Fibroblast of upper back skin (primary cell): Measurements from ENCODE around the gene PLEKHA6.

Source experiments
- DNase-seq: peaks from one replicate; pipeline ENCODE4 v3.0.0-alpha.2; 2013

The PLEKHA6 gene

DNA sequence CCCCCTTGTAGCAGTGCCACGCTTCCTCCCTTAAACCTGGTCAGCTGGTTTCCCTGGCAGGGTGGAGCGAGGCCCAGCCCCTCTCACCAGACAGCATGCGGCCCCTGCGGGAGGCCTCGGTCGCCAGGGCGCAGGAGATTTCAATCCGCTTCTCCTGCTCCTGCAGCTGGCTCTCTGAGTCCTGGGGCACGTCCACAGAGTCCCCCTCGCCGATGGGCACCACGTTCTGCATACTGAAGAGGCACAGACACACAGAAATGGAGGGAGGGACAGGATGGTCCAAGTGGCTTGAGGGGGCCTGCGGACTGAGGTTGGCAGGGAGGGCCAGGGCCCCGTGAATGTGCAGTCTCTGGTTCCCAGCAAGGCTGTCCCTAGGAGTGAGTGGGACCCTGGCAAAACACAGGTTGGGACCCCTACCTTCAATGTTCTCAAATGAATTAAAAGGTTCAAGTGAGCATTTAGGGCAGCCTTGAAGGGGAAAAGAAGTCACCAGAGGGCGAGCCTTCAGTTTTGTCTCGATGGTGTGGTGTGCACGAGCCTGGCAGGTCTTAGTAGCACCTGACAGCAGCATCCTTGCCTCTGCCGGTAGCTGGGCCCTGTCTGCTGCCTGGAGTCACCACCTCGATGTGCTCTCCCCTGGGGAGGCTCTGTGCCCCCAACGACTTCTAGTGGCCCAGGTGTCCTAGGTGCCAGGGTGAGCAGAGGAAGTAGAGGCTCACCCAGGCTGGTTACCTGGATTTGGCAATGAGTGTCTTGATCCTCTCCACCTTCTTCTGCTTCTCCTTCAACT is 131.5 kb downstream of the PLEKHA6 start:
- DNase-seq = no peak

DNA sequence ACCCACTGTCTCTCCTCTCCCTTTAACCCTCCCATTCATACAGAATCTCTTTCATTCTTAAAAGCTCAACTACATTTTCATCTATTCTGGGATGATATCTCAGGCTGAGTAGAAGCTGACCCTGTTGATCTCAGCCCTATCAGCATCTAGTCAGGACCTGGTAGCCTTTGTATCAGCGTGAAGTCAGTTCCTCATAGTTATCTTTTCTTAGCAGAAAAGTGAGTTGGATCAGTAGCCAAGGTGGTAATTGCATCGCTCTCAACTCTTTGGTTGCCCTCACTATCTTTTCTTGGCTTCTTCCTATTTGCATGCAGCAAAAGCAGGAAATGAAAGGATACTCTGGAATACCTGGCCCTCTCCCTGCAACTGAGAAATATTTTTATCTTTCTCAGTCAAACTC is 132.4 kb downstream of the PLEKHA6 start:
- DNase-seq = no peak

DNA sequence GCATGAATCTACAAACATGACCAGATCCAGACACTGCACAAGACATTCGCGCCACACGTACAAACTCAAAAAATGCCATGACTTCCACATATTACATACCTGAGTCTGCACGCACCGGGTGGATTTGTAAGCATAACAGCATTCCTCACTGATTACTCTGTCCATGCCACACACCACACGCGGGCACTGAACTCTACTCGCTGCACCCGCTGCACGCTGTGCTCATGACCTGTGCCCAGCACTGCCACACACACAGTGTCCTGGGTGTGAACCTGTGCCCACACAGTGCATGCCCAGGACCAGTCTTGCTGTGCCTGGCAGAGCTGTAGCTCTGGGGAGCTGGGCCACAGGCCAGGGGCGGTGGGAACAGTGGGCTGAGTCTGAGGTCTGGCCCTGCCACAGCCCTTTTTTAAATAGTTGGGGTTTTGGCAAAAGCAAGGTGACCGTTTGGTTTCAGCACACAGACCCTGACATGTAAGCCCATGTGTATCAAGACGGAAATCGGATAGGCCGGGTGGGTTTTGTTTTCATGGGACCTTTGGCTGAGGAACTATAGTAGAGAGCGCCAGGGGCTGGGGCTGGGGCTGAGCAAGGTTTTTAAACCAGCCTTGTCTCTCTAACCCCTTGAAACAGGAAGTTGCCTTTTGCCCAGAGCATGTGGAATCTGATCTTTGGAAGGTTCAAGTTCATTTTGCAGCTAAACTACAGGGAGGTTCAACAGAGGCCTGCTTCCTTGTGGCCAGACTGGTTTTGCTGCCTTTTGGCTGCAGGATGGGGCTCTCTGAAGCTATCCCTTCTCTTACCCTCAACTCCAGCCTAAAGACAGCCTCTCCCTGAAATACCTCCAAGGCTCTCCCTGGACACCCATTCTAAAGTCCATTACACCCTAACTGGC is 133.6 kb downstream of the PLEKHA6 start:
- peak; percentile 18 for DNase-seq

DNA sequence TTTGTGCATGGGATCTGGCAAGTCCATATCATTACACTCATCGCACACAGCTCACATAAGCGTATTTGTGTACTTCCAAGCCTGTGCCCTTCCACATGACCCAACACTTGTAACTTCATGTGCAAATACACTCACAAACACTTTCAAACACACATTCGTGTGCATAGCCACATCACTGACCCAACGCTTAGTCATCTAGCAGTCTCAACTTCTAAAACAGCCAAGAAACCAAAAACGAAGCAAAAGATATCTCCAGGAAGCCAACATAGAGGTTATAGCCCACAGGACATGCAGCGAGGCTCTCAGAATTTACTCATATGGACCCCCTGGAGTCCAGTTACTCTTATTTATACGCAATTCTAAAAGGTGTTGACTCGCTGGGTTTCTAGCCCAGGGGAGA is 135.1 kb downstream of the PLEKHA6 start:
- DNase-seq = peak; percentile 37

- DNase-seq = no peak
These were observed 136.4 kb downstream of the PLEKHA6 start for GRCh38 chr1:204223129-204223860.

DNA sequence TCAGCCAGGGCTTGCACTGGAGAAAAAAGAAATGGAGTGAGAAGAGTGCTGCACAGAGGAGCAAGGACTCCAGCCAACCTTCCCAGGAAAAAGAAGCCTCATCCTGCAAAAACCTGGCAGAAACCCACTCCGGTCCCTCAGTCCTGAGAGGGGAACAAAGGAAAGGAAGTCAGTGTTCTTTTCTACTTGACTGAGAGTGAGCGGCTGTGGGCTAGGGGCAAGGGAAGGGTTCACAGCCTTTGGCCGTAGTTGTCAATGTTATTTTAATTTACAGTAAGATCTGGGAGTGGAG is 137.0 kb downstream of the PLEKHA6 start:
- no peak for DNase-seq

GRCh38 chr1:204222006-204222763 is 137.5 kb downstream of the PLEKHA6 start:
- no peak for DNase-seq

GRCh38 chr1:204221271-204221670 is 138.5 kb downstream of the PLEKHA6 start:
- DNase-seq = no peak

DNA sequence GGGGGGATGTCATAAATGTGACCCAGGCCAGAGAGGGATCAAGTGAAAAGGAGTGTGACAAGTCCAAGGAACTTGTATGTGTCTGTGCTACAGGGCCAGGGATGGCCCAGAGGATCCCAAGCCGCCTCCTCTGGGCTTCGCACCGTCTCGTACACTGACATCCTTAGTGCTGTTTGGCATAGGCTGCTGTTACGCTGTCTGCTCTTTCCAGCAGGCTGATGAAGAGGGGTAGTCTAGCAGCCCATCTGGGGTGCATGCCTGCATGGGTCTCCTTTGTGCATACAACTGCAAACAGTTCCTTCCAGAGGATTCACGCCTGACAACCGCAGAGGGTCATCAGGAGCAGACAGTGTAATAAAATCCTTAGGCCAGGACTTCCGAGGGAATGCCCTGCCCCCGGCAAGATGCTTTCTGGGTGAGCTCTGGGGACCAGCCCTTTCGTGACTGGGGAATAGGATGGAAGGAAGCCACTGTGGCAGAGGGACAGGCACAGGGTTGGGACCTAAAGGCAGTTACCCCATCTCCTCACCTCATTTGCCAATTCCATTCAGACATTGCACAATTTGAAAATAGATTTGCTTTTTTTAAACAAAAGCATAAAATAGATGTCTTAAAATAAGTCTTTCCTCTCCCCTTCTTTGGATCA is 139.6 kb downstream of the PLEKHA6 start:
- DNase-seq = no peak

- DNase-seq = no peak
These were observed 141.2 kb downstream of the PLEKHA6 start for GRCh38 chr1:204218552-204218951.

- no peak for DNase-seq
These were observed 142.1 kb downstream of the PLEKHA6 start for GRCh38 chr1:204217648-204218000.

GRCh38 chr1:204216880-204217647 is 142.7 kb downstream of the PLEKHA6 start:
- no peak for DNase-seq

GRCh38 chr1:204216236-204216635 is 143.5 kb downstream of the PLEKHA6 start:
- no peak for DNase-seq

DNA sequence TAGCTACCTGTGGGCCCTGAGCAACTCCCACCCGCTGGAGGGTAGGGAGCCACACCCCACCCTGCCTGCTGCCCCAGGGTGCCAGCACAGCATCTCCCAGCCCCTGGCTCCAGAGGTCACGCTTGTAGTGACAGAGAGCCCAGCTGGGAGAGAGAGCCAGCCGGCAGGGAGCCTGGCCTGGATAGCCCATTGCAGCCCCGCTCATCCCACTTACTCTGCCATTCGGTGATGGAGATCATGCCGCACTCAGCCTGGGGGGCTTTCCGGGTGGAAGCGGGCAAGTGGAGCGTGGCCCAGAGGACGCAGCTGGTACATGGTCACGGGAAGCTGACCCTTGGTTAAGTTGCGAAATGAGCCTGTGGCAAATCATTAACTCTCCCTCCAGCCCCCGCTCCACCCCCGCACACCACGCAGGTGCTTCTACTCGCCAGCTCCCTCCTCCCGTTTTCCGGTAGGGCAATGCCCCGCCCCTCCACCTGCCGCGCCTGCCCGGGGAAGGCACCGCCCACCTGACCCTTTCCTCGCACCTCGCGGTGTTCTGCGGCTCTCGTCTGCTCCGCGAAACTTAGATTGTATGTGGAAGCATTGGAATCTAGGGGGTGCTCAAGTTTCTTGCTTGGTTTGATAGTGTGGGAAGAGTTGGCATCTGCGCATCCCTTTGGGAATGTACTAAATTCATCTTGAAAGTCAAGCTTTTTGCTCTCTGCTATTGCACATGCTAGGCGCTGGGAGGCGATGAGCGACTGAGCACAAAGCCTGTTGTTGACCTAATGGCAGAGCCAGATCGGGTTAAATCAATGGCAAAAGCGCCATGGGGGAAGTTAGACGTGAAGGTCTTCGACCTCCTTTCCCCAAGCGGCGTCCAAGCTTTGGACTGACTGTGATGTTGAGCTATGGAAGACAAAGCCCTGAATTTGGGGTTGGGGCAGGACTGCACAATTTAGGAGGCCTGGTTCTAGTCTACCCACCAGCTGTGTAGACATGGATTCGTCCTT is 145.8 kb downstream of the PLEKHA6 start, which contains the start of gene GOLT1A:
Gene GOLT1A (minus strand): TSS at position 321 of the 995 bp plus-strand sequence. CDS start 82 bp downstream, at position 239.
- DNase-seq = peak; percentile 79

- DNase-seq = no peak
These were observed 147.0 kb downstream of the PLEKHA6 start for GRCh38 chr1:204212715-204213114.

- no peak for DNase-seq
These were observed 148.7 kb downstream of the PLEKHA6 start for GRCh38 chr1:204211046-204211445.

DNA sequence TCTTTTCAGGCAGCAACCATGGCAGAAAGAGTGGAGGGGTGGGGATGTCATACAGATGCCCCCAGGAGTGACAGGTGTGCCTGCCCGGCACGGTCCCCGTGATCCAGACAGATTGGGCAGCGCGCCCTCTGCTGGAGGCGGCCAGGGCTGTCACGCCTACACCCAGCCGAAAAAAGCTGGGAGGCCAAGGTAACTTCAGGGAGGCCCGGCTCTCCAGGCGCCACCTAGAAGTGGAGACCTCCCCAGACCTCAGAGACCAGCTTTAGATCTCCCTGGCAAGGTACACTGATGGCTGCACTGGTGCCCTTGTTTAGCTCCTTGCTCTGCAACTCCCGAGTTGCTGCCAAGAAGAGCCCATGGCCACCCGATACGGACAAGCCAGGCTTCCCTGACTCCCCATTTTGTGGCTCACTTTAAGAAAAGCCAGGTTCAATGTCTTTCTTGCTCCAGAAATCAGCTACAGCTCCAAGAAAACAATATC is 152.6 kb downstream of the PLEKHA6 start:
- DNase-seq = no peak

GRCh38 chr1:204206121-204206520 is 153.6 kb downstream of the PLEKHA6 start:
- no peak for DNase-seq

DNA sequence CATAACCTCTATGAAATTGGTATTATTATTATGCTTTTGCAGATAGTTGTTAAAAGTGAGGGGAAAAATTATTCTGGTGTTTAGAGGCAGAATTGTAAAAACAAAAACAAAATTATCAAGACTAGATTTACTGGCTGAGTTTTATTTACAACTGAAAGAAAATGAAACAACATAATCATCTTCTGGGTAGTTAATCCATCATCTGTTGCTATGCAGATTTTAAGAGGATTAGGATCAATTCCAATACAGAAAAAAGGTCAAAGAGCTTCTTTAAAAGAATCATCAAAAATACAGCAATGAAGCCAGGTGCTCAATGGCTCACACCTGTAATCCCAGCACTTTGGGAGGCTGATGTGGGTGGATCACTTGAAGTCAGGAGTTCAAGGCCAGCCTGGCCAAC is 154.2 kb downstream of the PLEKHA6 start:
- no peak for DNase-seq

DNA sequence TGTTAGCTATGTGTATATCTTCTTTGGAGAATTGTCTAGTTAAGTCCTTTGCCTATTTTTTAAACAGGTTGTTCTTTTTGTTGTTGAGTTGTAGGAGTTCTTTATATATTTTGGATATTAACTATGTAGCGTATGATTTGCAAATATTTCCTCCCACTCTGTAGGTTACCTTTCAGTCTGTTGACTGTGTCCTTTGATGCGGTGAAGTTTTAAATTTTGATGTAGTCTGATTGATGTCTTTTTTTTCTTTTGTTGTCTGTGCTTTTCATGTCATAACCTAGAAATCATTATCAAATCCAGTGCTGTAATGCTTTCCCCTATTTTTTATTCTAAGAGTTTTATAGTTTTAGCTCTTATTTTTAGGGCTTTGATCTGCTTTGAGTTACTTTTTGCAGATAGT is 154.8 kb downstream of the PLEKHA6 start:
- no peak for DNase-seq
